ENCODE data around the gene LCE7A. TPM values are rescaled to one million over a fixed set of nuclear protein-coding genes. Genes with fewer than 3 reads are reported as not detected.

LCE7A gene
- total and polyA plus RNA-seq, 2 of the 4 experiments (the other 2 are of a cell fraction), result not detected

- no peak overlapping the region for H4K8ac ChIP-seq (ENCODE audit: low read depth in 2 of 2, low read length in 2 of 2)
- no peak overlapping the region for H3K27ac ChIP-seq (ENCODE audit: insufficient read depth, low read length)
- 20% methylated on average over 1 of the region's 2 CpGs; no CpG with 5 or more reads in 1 of the 2 experiments for WGBS, 2 experiments (ENCODE audit: extremely low coverage in 2 of 2, insufficient read length in 1 of 2)
- no peak overlapping the region for H2BK20ac ChIP-seq (ENCODE audit: low read depth, low read length)
- in situ Hi-C loops (cut with MboI; ENCODE audit: low sequenced_read_pairs) (no loop called here), dilution Hi-C loops (cut with HindIII; ENCODE audit: low sequenced_read_pairs, unreplicated experiment) (no loop called here), intact Hi-C loops (cut with micrococcal nuclease) (no loop called here)
- H3K4me3 ChIP-seq (ENCODE audit: insufficient read depth, low read depth, low read length), result no peak overlapping the region
- H3K23ac ChIP-seq (ENCODE audit: low read depth, low read length), result no peak overlapping the region
- no peak overlapping the region for H3K9ac ChIP-seq (ENCODE audit: low read depth, low read length)
- TF ChIP-seq FOS (IDR thresholded peaks at IDR 0.05; ENCODE audit: low read depth, low read length), result no peak
- TF ChIP-seq SMC3 (IDR thresholded peaks at IDR 0.05; ENCODE audit: low read depth, low read length), result no peak
- no peak for TF ChIP-seq ELK1 (IDR thresholded peaks at IDR 0.05; ENCODE audit: borderline replicate concordance, low read depth, low read length)
- no peaks in the 10 kb centered on the region for H3K9me1 ChIP-seq (ENCODE audit: insufficient read depth, low read length)
- no peak overlapping the region for H2BK5ac ChIP-seq (ENCODE audit: low read depth, low read length, poor library complexity, severe bottlenecking)
- DNase-seq, result no peak
- H3K36me3 ChIP-seq (ENCODE audit: control insufficient read depth, insufficient read depth, low read length), result no peaks in the 10 kb centered on the region
- no peak overlapping the region for H3K4ac ChIP-seq (ENCODE audit: low read depth, low read length)
- no peaks in the 10 kb centered on the region for H4K20me1 ChIP-seq (ENCODE audit: insufficient read depth, low read length)
- H2AFZ ChIP-seq (replicated peaks; ENCODE audit: low read length, poor library complexity), result no peak overlapping the region
- H4K91ac ChIP-seq (ENCODE audit: insufficient read depth, low read depth, low read length), result no peak overlapping the region
- no peak for ATAC-seq (ENCODE audit: low read depth)
- CTCF ChIA-PET, result interaction anchor here (1.1 kb wide), 1 partner anchor 11 kb away, joined by 3 read pairs; no protein-coding TSS in a partner anchor
- H3K4me2 ChIP-seq (ENCODE audit: low read depth, low read length), result no peak overlapping the region
- H2AK5ac ChIP-seq (ENCODE audit: low read depth, low read length), result no peak overlapping the region
- H3K56ac ChIP-seq (ENCODE audit: extremely low read depth, insufficient read depth, low read length), result no peak overlapping the region
- no peak overlapping the region for H2BK15ac ChIP-seq (ENCODE audit: low read depth, low read length)
- BruUV-seq (replicated peaks), result no TSS peak
- H2AK9ac ChIP-seq (replicated peaks; ENCODE audit: low read depth, low read length, poor library complexity), result no peak overlapping the region
- H3K18ac ChIP-seq (ENCODE audit: low read depth, low read length), result no peak overlapping the region
- no peaks in the 10 kb centered on the region for H3K9me3 ChIP-seq (ENCODE audit: control insufficient read depth, insufficient read depth, low read length)
- no peak overlapping the region for H4K5ac ChIP-seq (ENCODE audit: low read depth, low read length)
- no peaks in the 10 kb centered on the region for H3K79me1 ChIP-seq (ENCODE audit: low read depth in 1 of 2, low read length in 2 of 2)
- POLR2A ChIA-PET (ENCODE audit: unreplicated experiment), result no interaction called here
- H3K27me3 ChIP-seq (ENCODE audit: control insufficient read depth, insufficient read depth, low read length), result no peaks in the 10 kb centered on the region
- no peak overlapping the region for H2BK120ac ChIP-seq (ENCODE audit: low read depth, low read length)
- no peaks in the 10 kb centered on the region for H3K4me1 ChIP-seq (ENCODE audit: control insufficient read depth, insufficient read depth, low read length)
- no peak overlapping the region for H3K14ac ChIP-seq (replicated peaks; ENCODE audit: low read depth, low read length)
Measured at GRCh38 chr1:152836870-152837269, 22.9 kb upstream of the LCE7A start.
